Measurements from ENCODE around the gene ZNF529. TPM values are rescaled to one million over a fixed set of nuclear protein-coding genes. Genes with fewer than 3 reads are reported as not detected.
A peak's percentile ranks its signal among the peaks of the same experiment; 100 is the strongest.

ZNF529 gene
- total RNA-seq, 1 donor from 2014 or later, result 33.5 TPM

- peaks cover 13% of the 10 kb centered on the region for H3K4me1 Mint-ChIP-seq
- no peak for TF ChIP-seq CTCF (IDR thresholded peaks at IDR 0.05; ENCODE audit: unreplicated experiment)
- peak overlapping the region; percentile 98 for H3K4me3 Mint-ChIP-seq
- peak overlapping the region; percentile 100 for H3K27ac Mint-ChIP-seq
- H3K36me3 Mint-ChIP-seq, result peaks cover 37% of the 10 kb centered on the region
- DNase-seq (ENCODE audit: low spot score in 2 of 2, unreplicated experiment in 2 of 2), result no peak
- H3K27me3 Mint-ChIP-seq (ENCODE audit: low read depth), result no peaks in the 10 kb centered on the region
- H3K9me3 Mint-ChIP-seq, result peaks cover 25% of the 10 kb centered on the region
Measured at GRCh38 chr19:36527341-36527740, 45.8 kb downstream of the ZNF529 start.

- H3K36me3 Mint-ChIP-seq, result peaks cover 39% of the 10 kb centered on the region
- peaks cover 25% of the 10 kb centered on the region for H3K9me3 Mint-ChIP-seq
- H3K27ac Mint-ChIP-seq, result peak overlapping the region; percentile 100
- H3K4me3 Mint-ChIP-seq, result peak overlapping the region; percentile 98
- H3K4me1 Mint-ChIP-seq, result peaks cover 13% of the 10 kb centered on the region
- H3K27me3 Mint-ChIP-seq (ENCODE audit: low read depth), result no peaks in the 10 kb centered on the region
- TF ChIP-seq CTCF (IDR thresholded peaks at IDR 0.05; ENCODE audit: unreplicated experiment), result no peak
- DNase-seq (ENCODE audit: low spot score in 2 of 2, unreplicated experiment in 2 of 2), result no peak
Measured at GRCh38 chr19:36526581-36526980, 46.5 kb downstream of the ZNF529 start.

- TF ChIP-seq CTCF (IDR thresholded peaks at IDR 0.05; ENCODE audit: unreplicated experiment), result no peak
- Mint-ChIP-seq H3K27me3 (ENCODE audit: low read depth) (no peaks in the 10 kb centered on the region), H3K4me3 (no peak overlapping the region), H3K36me3 (peaks cover 50% of the 10 kb centered on the region), H3K4me1 (peaks cover 13% of the 10 kb centered on the region), H3K9me3 (peaks cover 30% of the 10 kb centered on the region), H3K27ac (no peak overlapping the region)
- DNase-seq (ENCODE audit: low spot score in 2 of 2, unreplicated experiment in 2 of 2), result no peak
Measured at GRCh38 chr19:36524617-36525016, 48.5 kb downstream of the ZNF529 start.

GRCh38 chr19:36514012-36514612 lies 59.0 kb downstream of the ZNF529 start:
- Mint-ChIP-seq H3K27me3 (ENCODE audit: low read depth) (no peaks in the 10 kb centered on the region), H3K27ac (no peak overlapping the region), H3K4me1 (no peaks in the 10 kb centered on the region), H3K36me3 (peaks cover 74% of the 10 kb centered on the region), H3K4me3 (no peak overlapping the region), H3K9me3 (peaks cover 64% of the 10 kb centered on the region)
- no peak for DNase-seq (ENCODE audit: low spot score in 2 of 2, unreplicated experiment in 2 of 2)
- TF ChIP-seq CTCF (IDR thresholded peaks at IDR 0.05; ENCODE audit: unreplicated experiment), result no peak

- Mint-ChIP-seq H3K4me3 (no peak overlapping the region), H3K4me1 (no peaks in the 10 kb centered on the region), H3K27me3 (ENCODE audit: low read depth) (no peaks in the 10 kb centered on the region), H3K27ac (no peak overlapping the region), H3K9me3 (peaks cover 31% of the 10 kb centered on the region), H3K36me3 (peaks cover 43% of the 10 kb centered on the region)
- no peak for DNase-seq (ENCODE audit: low spot score in 2 of 2, unreplicated experiment in 2 of 2)
- TF ChIP-seq CTCF (IDR thresholded peaks at IDR 0.05; ENCODE audit: unreplicated experiment), result no peak
Measured at GRCh38 chr19:36508325-36508724, 64.8 kb downstream of the ZNF529 start.

- no peak overlapping the region for H3K27ac Mint-ChIP-seq
- DNase-seq (ENCODE audit: low spot score in 2 of 2, unreplicated experiment in 2 of 2), result no peak
- no peaks in the 10 kb centered on the region for H3K4me1 Mint-ChIP-seq
- no peaks in the 10 kb centered on the region for H3K27me3 Mint-ChIP-seq (ENCODE audit: low read depth)
- H3K9me3 Mint-ChIP-seq, result peaks cover 29% of the 10 kb centered on the region
- H3K4me3 Mint-ChIP-seq, result no peak overlapping the region
- H3K36me3 Mint-ChIP-seq, result peaks cover 30% of the 10 kb centered on the region
- TF ChIP-seq CTCF (IDR thresholded peaks at IDR 0.05; ENCODE audit: unreplicated experiment), result no peak
Measured at GRCh38 chr19:36501973-36502372, 71.1 kb downstream of the ZNF529 start.
